HL-60/S4 (cell line): Measurements from ENCODE around the gene MGA.

Experiments
- in situ Hi-C: fragments of 300-500 bp; cut with MboI; formaldehyde crosslinking; loops from 2 replicates; pipeline ENCODE4 v1.14.3; 2022; ENCODE audit warnings: low sequenced_read_pairs

The MGA gene

DNA sequence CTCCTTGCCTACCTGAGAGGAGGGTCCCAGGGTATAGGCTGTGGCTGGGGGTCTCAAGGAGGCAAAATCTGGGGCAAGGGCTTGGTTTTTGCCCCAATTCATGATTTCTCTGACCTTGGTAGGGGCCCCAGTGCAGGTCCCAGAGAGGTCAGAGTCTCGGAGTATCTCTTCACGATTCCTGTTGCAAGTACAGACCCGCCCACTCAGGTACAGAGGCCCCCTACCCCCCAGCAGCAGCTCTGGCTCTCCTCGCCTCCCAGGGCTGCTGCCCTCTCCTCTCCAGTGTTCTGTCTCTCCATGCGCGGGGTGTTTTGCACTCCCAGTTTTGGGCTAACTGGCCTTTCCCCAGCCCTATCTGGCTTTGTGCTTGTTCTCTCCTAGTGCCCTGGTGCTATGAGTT is 162.3 kb downstream of the MGA start:
- in situ Hi-C loops = loop anchor here (25.0 kb wide), 1 partner anchor 360 kb away; no protein-coding TSS in a partner anchor
